Panc1 (cell line): ENCODE measurements around the gene PTPN4.

ENCODE experiments used
- CTCF ChIP-seq: fragments of 450-650 bp; IDR thresholded peaks from 2 replicates; pipeline ENCODE4 v1.5.1; 2017; ENCODE audit warnings: mild to moderate bottlenecking
- POLR2AphosphoS5 ChIP-seq: IDR thresholded peaks from 2 replicates; pipeline ENCODE4 v1.6.1; 2012; ENCODE audit warnings: mild to moderate bottlenecking, low read depth, low read length, moderate library complexity
- TCF7L2 ChIP-seq: IDR thresholded peaks from 2 replicates; pipeline ENCODE4 v1.6.1; 2011; ENCODE audit warnings: mild to moderate bottlenecking, low read depth, low read length, inconsistent platforms

- TF ChIP-seq CTCF (no peak), TCF7L2 (no peak), POLR2AphosphoS5 (no peak)
These were observed 674 bp downstream of the PTPN4 start for GRCh38 chr2:119760237-119760955.
